K562 (cell line): ENCODE data around the gene ERH. TPM values are rescaled to one million over a fixed set of nuclear protein-coding genes. Genes with fewer than 3 reads are reported as not detected.

ENCODE experiments used
- ATAC-seq: fragments of 200-7000 bp; cut with Tn5 transposase; 3 replicates; pipeline ENCODE4 v1.9.1; 2020; ENCODE audit warnings: moderate library complexity
- Bru-seq: library from RNA; stranded (reverse); fragments of 400-500 nt; gene quantifications from one replicate; lab custom pipeline; 2021; lab: Mats Ljungman, UMichigan
- BruChase-seq, 2 experiments: library from RNA; stranded (reverse); fragments of 400-500 nt; gene quantifications; one replicate each; lab custom pipeline; 2021; lab: Mats Ljungman, UMichigan
- BruUV-seq: library from RNA; stranded (reverse); fragments of 400-500 nt; replicated peaks from 2 replicates; lab custom pipeline; 2021; lab: Mats Ljungman, UMichigan
- CTCF ChIA-PET: fragments of 300-600 bp; formaldehyde crosslinking; extraction: SDS; loops from one replicate; lab custom pipeline; 2021; ENCODE audit warnings: low intra/inter-chr PET ratio; lab: Yijun Ruan, JAX
- POLR2A ChIA-PET: fragments of 300-600, 350-650 bp; sonication (Branson Sonifier 250); formaldehyde crosslinking; extraction: SDS; loops from one replicate; lab custom pipeline; 2021; ENCODE audit warnings: antibody characterized with exemption, inconsistent platforms; lab: Yijun Ruan, JAX
- DNase-seq, 4 experiments: peaks; one replicate each; pipeline versions ENCODE4 v3.0.0 to v3.0.0-alpha.2; 2011 to 2018; ENCODE audit warnings: low spot score in 3 of 4, mixed read lengths in 3 of 4; ENCODE audit errors: extremely low read depth in 1 of 4
- FAIRE-seq: peaks from 2 replicates; lab custom pipeline; 2011; peaks lifted over from hg19 to GRCh38; lab: Jason Lieb, UNC
- H2AFZ ChIP-seq: 2 replicates; pipeline ENCODE4 v1.6.0; 2011; ENCODE audit warnings: low read depth, low read length, control low read depth, inconsistent platforms
- H3K27ac ChIP-seq: fragments of 200-600 bp; 3 replicates; pipeline ENCODE4 v1.8.0; 2011; ENCODE audit warnings: low read depth, mild to moderate bottlenecking, control low read depth, inconsistent platforms, low read length, moderate library complexity, mixed read lengths; ENCODE audit errors: extremely low read depth
- H3K27me3 ChIP-seq, 2 experiments: fragments of 300-600 bp in 1 of 2; 2 replicates in 1 of 2; 3 replicates in 1 of 2; pipeline versions ENCODE4 v1.6.0 to v1.8.0; 2011; ENCODE audit warnings: inconsistent platforms in 2 of 2, low read length in 2 of 2, mild to moderate bottlenecking in 1 of 2, mixed read lengths in 1 of 2, moderate library complexity in 1 of 2; ENCODE audit not compliant: control insufficient read depth in 2 of 2, insufficient read depth in 2 of 2
- H3K36me3 ChIP-seq: fragments of 300-600 bp; 3 replicates; pipeline ENCODE4 v1.8.0; 2011; ENCODE audit warnings: mild to moderate bottlenecking, low read length, inconsistent platforms; ENCODE audit not compliant: control insufficient read depth, insufficient read depth
- H3K4me1 ChIP-seq, 2 experiments: fragments of 200-600 bp in 1 of 2; replicated peaks in 1 of 2; 2 replicates in 1 of 2; 3 replicates in 1 of 2; pipeline versions ENCODE4 v1.5.1 to v1.8.0; 2011; ENCODE audit warnings: inconsistent platforms in 2 of 2, low read length in 2 of 2, mild to moderate bottlenecking in 1 of 2, mixed read lengths in 1 of 2, moderate library complexity in 1 of 2; ENCODE audit not compliant: control insufficient read depth in 2 of 2, insufficient read depth in 2 of 2
- H3K4me2 ChIP-seq: 2 replicates; pipeline ENCODE4 v1.6.1; 2011; ENCODE audit warnings: low read length, control low read depth, inconsistent platforms, mixed read lengths; ENCODE audit not compliant: insufficient read depth
- H3K4me3 ChIP-seq: fragments of 200-600 bp; sonication (generic), shearing (Covaris generic); 2 replicates; pipeline ENCODE4 v1.5.1; 2016; ENCODE audit warnings: control low read depth, inconsistent platforms
- H3K79me2 ChIP-seq: fragments of 200-600 bp; 3 replicates; pipeline ENCODE4 v1.8.0; 2011; ENCODE audit warnings: low read length, inconsistent platforms; ENCODE audit not compliant: control insufficient read depth, insufficient read depth
- H3K9ac ChIP-seq, 2 experiments: 2 replicates each; pipeline versions ENCODE4 v1.6.0 to v1.6.1; 2011; ENCODE audit warnings: low read depth in 2 of 2, low read length in 2 of 2, control low read depth in 1 of 2, inconsistent platforms in 1 of 2, mild to moderate bottlenecking in 1 of 2, mixed read lengths in 1 of 2; ENCODE audit not compliant: insufficient read depth in 1 of 2
- H3K9me1 ChIP-seq: one replicate; pipeline ENCODE4 v1.6.0; 2011; ENCODE audit warnings: inconsistent platforms, mild to moderate bottlenecking, low read length, moderate library complexity; ENCODE audit not compliant: control insufficient read depth, insufficient read depth
- H3K9me3 ChIP-seq: replicated peaks from 2 replicates; pipeline ENCODE4 v1.5.1; 2011; ENCODE audit warnings: low read depth, low read length, inconsistent platforms; ENCODE audit not compliant: control insufficient read depth, insufficient read depth
- H4K20me1 ChIP-seq: replicated peaks from 2 replicates; pipeline ENCODE4 v1.6.1; 2011; ENCODE audit warnings: low read length, inconsistent platforms, mixed read lengths; ENCODE audit not compliant: control insufficient read depth, insufficient read depth
- PHB2 ChIP-seq: fragments of 450-650 bp; IDR thresholded peaks from 2 replicates; pipeline ENCODE4 v1.6.1; 2017; ENCODE audit warnings: low read depth
- POLR2G ChIP-seq: fragments of 200-400 bp; formaldehyde crosslinking; IDR thresholded peaks from 2 replicates; pipeline ENCODE4 v1.6.1; 2017; ENCODE audit warnings: low read depth, mild to moderate bottlenecking, antibody characterized with exemption, low read length, moderate library complexity
- TAF7 ChIP-seq: fragments of 450-650 bp; IDR thresholded peaks from 2 replicates; pipeline ENCODE4 v1.6.1; 2016; ENCODE audit warnings: missing genetic modification characterization, missing compliant biosample characterization
- ZNF274 ChIP-seq: IDR thresholded peaks from 2 replicates; pipeline ENCODE4 v1.6.1; 2011; ENCODE audit warnings: low read depth, mild to moderate bottlenecking, low read length, moderate library complexity, borderline replicate concordance
- WGBS: fragments of 100-300 bp; shearing (Covaris generic); methylation state at CpG from one replicate; pipeline ENCODE4 v1.1.6; 2016; ENCODE audit warnings: low coverage, mixed read lengths; ENCODE audit not compliant: insufficient coverage; ENCODE audit errors: missing lambda C conversion rate; 5-methylcytosine and 5-hydroxymethylcytosine counted together
- in situ Hi-C: fragments of 300-500 bp; cut with MboI; formaldehyde crosslinking; loops from 4 replicates; pipeline ENCODE4 v1.15.0; 2018; ENCODE audit warnings: inconsistent platforms, mixed read lengths
- intact Hi-C: fragments of 100-400 bp; cut with micrococcal nuclease; formaldehyde crosslinking; loops from 2 replicates; pipeline ENCODE4 v1.14.2; 2022
- long read RNA-seq, 3 experiments: library from polyadenylated mRNA in 2 of 3; library from RNA in 1 of 3; unstranded in 2 of 3; stranded (forward) in 1 of 3; transcript quantifications; one replicate each; pipeline ENCODE4 v2.0.0, GENCODE V29; 2019 to 2022
- polyA minus RNA-seq, 3 experiments: library from RNA; depleted of rRNA, polyadenylated mRNA; stranded (reverse); fragments of >200 nt; gene quantifications; 2 replicates each; pipeline ENCODE4 v1.2.3, GENCODE V29; 2011
- polyA plus RNA-seq, 8 experiments: library from polyadenylated mRNA; depleted of rRNA in 4 of 8; stranded (reverse) in 5 of 8; unstranded in 3 of 8; fragments of >200 nt; fragmentation: Nextera tagmentation in 2 of 8; fragmentation: Illumina TruSeq in 1 of 8; extraction: Ambion mirVana in 2 of 8; extraction: Trizol in 1 of 8; gene quantifications; 2 replicates each; pipeline versions ENCODE4 v1.2.1 to v1.2.3, GENCODE V29; 2011 to 2014; ENCODE audit warnings: inconsistent platforms in 1 of 8, missing spikeins in 1 of 8
- total RNA-seq, 7 experiments: library from RNA; depleted of rRNA in 6 of 7; stranded (reverse); fragments of >200 nt in 6 of 7; fragmentation: Illumina TruSeq in 2 of 7; extraction: Trizol in 2 of 7; gene quantifications; 2 replicates each; pipeline versions ENCODE4 v1.2.1 to v1.2.3, GENCODE V29; 2011 to 2021; ENCODE audit warnings: low replicate concordance in 1 of 7
- TF ChIP-seq, protein P1 (sequence below), 2 experiments: fragments of 450-650 bp in 1 of 2; sonication (generic) in 1 of 2; formaldehyde crosslinking in 1 of 2; IDR thresholded peaks; 2 replicates each; pipeline versions ENCODE4 v1.7.1 to v1.9.0; 2016 to 2022; ENCODE audit warnings: inconsistent platforms in 1 of 2, mild to moderate bottlenecking in 1 of 2, missing genetic modification reagents in 1 of 2

ERH gene
- 26.1 and 39.0 TPM in 2 replicates for total RNA-seq (2011; cell fraction: chromatin; rRNA removed; ENCODE audit: low replicate concordance)
- total RNA-seq (2011; cell fraction: nucleolus; rRNA removed) = 26.8 and 29.5 TPM in 2 replicates
- 45.2 and 60.2 TPM in 2 replicates for total RNA-seq (2011; cell fraction: nucleoplasm; rRNA removed)
- 78.2 and 162 TPM in 2 replicates for total RNA-seq (2014; rRNA removed)
- 245 and 297 TPM in 2 replicates for total RNA-seq (2014; rRNA removed; fragmentation: Illumina TruSeq; extraction: Trizol)
- total RNA-seq (2015; rRNA removed; fragmentation: Illumina TruSeq; extraction: Trizol) = 236 and 260 TPM in 2 replicates
- 247 and 250 TPM in 2 replicates for total RNA-seq (2021)
- polyA plus RNA-seq (2011; rRNA removed) = 213 and 281 TPM in 2 replicates
- 116 and 153 TPM in 2 replicates for polyA plus RNA-seq (2011; cell fraction: cytosol; rRNA removed)
- polyA plus RNA-seq (2011; cell fraction: nucleus; rRNA removed) = 37.2 and 52.9 TPM in 2 replicates
- 163 and 363 TPM in 2 replicates for polyA plus RNA-seq (2012)
- polyA plus RNA-seq (2014; fragmentation: Illumina TruSeq; extraction: Trizol) = 228 and 255 TPM in 2 replicates
- polyA plus RNA-seq (2014; fragmentation: Nextera tagmentation; extraction: Ambion mirVana) = 100 to 1,000 TPM; 292 to 474 TPM
- 207 and 239 TPM in 2 replicates for polyA plus RNA-seq (2014; rRNA removed)
- 104 and 137 TPM in 2 replicates for polyA minus RNA-seq (2011; rRNA and poly(A)+ RNA removed)
- polyA minus RNA-seq (2011; cell fraction: cytosol; rRNA and poly(A)+ RNA removed) = 88.4 and 123 TPM in 2 replicates
- 30.4 and 61.5 TPM in 2 replicates for polyA minus RNA-seq (2011; cell fraction: nucleus; rRNA and poly(A)+ RNA removed)
- percentile 94 among the genes with signal in this experiment for Bru-seq, nascent RNA
- BruChase-seq, experiment 1, labeled RNA remaining after a 2-hour chase = percentile 97 among the genes with signal in this experiment
- percentile 96 among the genes with signal in this experiment for BruChase-seq, experiment 2, labeled RNA remaining after a 6-hour chase
- long read RNA-seq, experiment 1, transcript ERH-203 (4 exons, 1,124 nt) = major isoform, 49 of 71 reads
- long read RNA-seq, experiment 1, partial matches to known transcripts = 1 of 71 reads
- long read RNA-seq, experiment 1, other reads (novel, unspliced or antisense) = 21 of 71 reads
- long read RNA-seq, experiment 2, transcript ERH-203 (4 exons, 1,124 nt) = major isoform, 185 of 254 reads
- long read RNA-seq, experiment 2, partial matches to known transcripts = 16 of 254 reads
- long read RNA-seq, experiment 2, other reads (novel, unspliced or antisense) = 52 of 254 reads
- long read RNA-seq, experiment 3, transcript ERH-203 (4 exons, 1,124 nt) = major isoform, 128 of 133 reads
- long read RNA-seq, experiment 3, partial matches to known transcripts = 1 of 133 reads
- long read RNA-seq, experiment 3, other reads (novel, unspliced or antisense) = 4 of 133 reads

DNA sequence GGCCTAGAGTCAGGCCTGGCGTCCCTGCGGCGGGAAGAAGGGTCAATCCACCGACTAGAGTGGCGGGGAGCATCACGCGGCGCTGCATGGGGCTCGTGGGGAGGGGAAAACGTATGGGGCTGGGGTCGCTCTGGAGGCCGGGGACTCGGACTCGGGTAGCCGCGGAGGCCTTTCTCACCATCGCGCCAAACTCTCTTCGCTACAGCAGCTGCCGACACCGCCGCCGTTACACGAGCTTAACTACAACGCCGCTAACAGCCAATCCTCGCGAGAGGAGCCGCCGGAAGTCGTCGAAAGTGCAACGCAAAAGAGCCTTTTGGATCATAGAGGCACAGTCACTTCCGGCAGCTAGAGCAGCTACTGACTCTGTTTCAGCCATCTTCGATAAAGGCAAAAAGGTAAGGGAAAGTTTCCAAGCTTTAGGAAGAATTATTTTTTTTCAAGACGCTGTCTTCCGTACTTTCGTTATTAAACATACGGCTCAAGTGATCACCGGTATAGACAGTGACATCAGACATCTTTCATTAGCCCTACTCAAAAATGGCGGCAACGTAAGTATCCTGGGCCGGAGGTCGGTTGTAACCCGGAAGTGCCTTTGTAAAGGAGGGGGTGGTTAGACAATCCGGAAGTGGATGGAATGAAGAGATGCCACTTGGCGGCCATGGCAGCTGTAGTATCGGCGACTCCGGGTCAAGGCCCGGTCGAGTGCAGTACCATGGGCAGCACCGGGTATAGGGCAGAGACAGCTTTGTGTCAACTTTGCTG is at the start of gene ERH, which contains the start of gene SLC39A9:
ERH (minus strand) TSS at position 247 of the 765 bp plus-strand sequence; CDS start at position 181, 66 bp downstream.
SLC39A9 (plus strand) TSS at position 640 of the 765 bp plus-strand sequence. CDS start 678 bp downstream, outside the sequence.
- BruUV-seq = no TSS peak
- in situ Hi-C loops (no loop called here), intact Hi-C loops (loop anchor here (5.0 kb wide), 1 partner anchor 64 kb away; no protein-coding TSS in a partner anchor)
- peak; percentile 87 for ATAC-seq
- ChIA-PET CTCF (no interaction called here), POLR2A (interaction anchor here (0.6 to 2.4 kb wide), 14 partner anchors 10 to 222 kb away, joined by 3 to 13 read pairs (median 4); no protein-coding TSS in a partner anchor)
- no peaks in the 10 kb centered on the region for H3K9me3 ChIP-seq
- H3K4me2 ChIP-seq = peak within 1 kb of the TSS; percentile 87
- peaks cover 38% of the 10 kb centered on the region for H3K36me3 ChIP-seq
- peaks cover 2% of the 10 kb centered on the region; the same call in 1 of the 2 replicates for H4K20me1 ChIP-seq
- H2AFZ ChIP-seq = peak within 1 kb of the TSS; percentile 93
- H3K9ac ChIP-seq = peak within 1 kb of the TSS; percentile 94
- no peaks in the 10 kb centered on the region for H3K9me1 ChIP-seq
- H3K79me2 ChIP-seq = peaks cover 97% of the 10 kb centered on the region
- no peaks in the 10 kb centered on the region for H3K27me3 ChIP-seq
- WGBS = 0% methylated on average over 37 of the region's 53 CpGs
- peaks cover 0 to 10% of the 10 kb centered on the region in 2 experiments; a peak in 4 of 5 replicates for H3K4me1 ChIP-seq
- peak within 1 kb of the TSS; percentile 81 for H3K4me3 ChIP-seq
- peak within 1 kb of the TSS; percentile 95 for H3K27ac ChIP-seq
- FAIRE-seq = peak; percentile 92
- DNase-seq = peak; percentile 75 to 94 (median 84)
- TF ChIP-seq ZNF274 (no peak), PHB2 (no peak), POLR2G (peak; percentile 93), TAF7 (tag) (no peak)
- TF ChIP-seq, protein P1, sequence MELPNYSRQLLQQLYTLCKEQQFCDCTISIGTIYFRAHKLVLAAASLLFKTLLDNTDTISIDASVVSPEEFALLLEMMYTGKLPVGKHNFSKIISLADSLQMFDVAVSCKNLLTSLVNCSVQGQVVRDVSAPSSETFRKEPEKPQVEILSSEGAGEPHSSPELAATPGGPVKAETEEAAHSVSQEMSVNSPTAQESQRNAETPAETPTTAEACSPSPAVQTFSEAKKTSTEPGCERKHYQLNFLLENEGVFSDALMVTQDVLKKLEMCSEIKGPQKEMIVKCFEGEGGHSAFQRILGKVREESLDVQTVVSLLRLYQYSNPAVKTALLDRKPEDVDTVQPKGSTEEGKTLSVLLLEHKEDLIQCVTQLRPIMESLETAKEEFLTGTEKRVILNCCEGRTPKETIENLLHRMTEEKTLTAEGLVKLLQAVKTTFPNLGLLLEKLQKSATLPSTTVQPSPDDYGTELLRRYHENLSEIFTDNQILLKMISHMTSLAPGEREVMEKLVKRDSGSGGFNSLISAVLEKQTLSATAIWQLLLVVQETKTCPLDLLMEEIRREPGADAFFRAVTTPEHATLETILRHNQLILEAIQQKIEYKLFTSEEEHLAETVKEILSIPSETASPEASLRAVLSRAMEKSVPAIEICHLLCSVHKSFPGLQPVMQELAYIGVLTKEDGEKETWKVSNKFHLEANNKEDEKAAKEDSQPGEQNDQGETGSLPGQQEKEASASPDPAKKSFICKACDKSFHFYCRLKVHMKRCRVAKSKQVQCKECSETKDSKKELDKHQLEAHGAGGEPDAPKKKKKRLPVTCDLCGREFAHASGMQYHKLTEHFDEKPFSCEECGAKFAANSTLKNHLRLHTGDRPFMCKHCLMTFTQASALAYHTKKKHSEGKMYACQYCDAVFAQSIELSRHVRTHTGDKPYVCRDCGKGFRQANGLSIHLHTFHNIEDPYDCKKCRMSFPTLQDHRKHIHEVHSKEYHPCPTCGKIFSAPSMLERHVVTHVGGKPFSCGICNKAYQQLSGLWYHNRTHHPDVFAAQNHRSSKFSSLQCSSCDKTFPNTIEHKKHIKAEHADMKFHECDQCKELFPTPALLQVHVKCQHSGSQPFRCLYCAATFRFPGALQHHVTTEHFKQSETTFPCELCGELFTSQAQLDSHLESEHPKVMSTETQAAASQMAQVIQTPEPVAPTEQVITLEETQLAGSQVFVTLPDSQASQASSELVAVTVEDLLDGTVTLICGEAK (IDR thresholded peaks at IDR 0.05) = peak; percentile 99
- TF ChIP-seq, protein P1 (CRISPR knock-in tag; IDR thresholded peaks at IDR 0.05) = no peak
